NCI-H460 (cell line): ENCODE data around the gene PYCARD. TPM values are rescaled to one million over a fixed set of nuclear protein-coding genes. Genes with fewer than 3 reads are reported as not detected.
"Not testable (repeated sequence)": the region's sequence is repeated elsewhere in the genome, so short reads cannot be mapped to it uniquely, and the experiment has no call there.

Experiments
- DNase-seq: peaks from one replicate; pipeline ENCODE4 v3.0.0-alpha.2; 2016; ENCODE audit warnings: low read depth; ENCODE audit errors: extremely low read depth
- total RNA-seq: library from RNA; depleted of rRNA; stranded (reverse); fragments of >200 nt; shearing (Covaris generic); gene quantifications from 2 replicates; pipeline ENCODE4 v1.2.3, GENCODE V29; 2014

The PYCARD gene
- total RNA-seq, 1 experiment from 2014 or later, result not detected

- DNase-seq, result no peak
Measured at GRCh38 chr16:31191697-31192428, 10.7 kb downstream of the PYCARD start.

GRCh38 chr16:31190818-31191444 lies 11.6 kb downstream of the PYCARD start:
- no peak for DNase-seq

GRCh38 chr16:31190061-31190460 lies 12.5 kb downstream of the PYCARD start:
- no peak for DNase-seq

- no peak for DNase-seq
Measured at GRCh38 chr16:31189412-31189778, 13.2 kb downstream of the PYCARD start.

GRCh38 chr16:31188450-31189411 lies 13.8 kb downstream of the PYCARD start:
- DNase-seq, result no peak

- no peak for DNase-seq
Measured at GRCh38 chr16:31187808-31188189, 14.8 kb downstream of the PYCARD start.

GRCh38 chr16:31186930-31187807 lies 15.4 kb downstream of the PYCARD start:
- no peak for DNase-seq

GRCh38 chr16:31186176-31186575 lies 16.4 kb downstream of the PYCARD start:
- DNase-seq, result no peak

GRCh38 chr16:31185339-31185738 lies 17.2 kb downstream of the PYCARD start:
- DNase-seq, result no peak

GRCh38 chr16:31184888-31185287 lies 17.7 kb downstream of the PYCARD start:
- DNase-seq, result no peak

GRCh38 chr16:31183432-31184428 lies 18.8 kb downstream of the PYCARD start:
- no peak for DNase-seq

- no peak for DNase-seq
Measured at GRCh38 chr16:31182391-31182790, 20.2 kb downstream of the PYCARD start.

- DNase-seq, result no peak
Measured at GRCh38 chr16:31181102-31181830, 21.3 kb downstream of the PYCARD start.

GRCh38 chr16:31179747-31180459 lies 22.7 kb downstream of the PYCARD start, which contains the start of gene FUS:
Gene FUS (plus strand): TSS chr16:31180139. CDS start chr16:31180215, 76 bp downstream.
- DNase-seq, result peak; percentile 87

GRCh38 chr16:31179219-31179746 lies 23.3 kb downstream of the PYCARD start:
- no peak for DNase-seq

GRCh38 chr16:31177136-31177535 lies 25.4 kb downstream of the PYCARD start:
- DNase-seq, result no peak

- DNase-seq, result not testable (repeated sequence)
Measured at GRCh38 chr16:31170048-31170447, 32.5 kb downstream of the PYCARD start.
